Esophagus muscularis mucosa (tissue), 4 donors: ENCODE results near the gene KCNS1. TPM values are rescaled to one million over a fixed set of nuclear protein-coding genes. Genes with fewer than 3 reads are reported as not detected.

Experiments used
- DNase-seq: peaks from one replicate; pipeline ENCODE4 v3.0.0-alpha.2; 2017; ENCODE audit errors: extremely low spot score
- H3K27ac ChIP-seq, 4 donors: fragments of 200-600 bp; sonication (generic); replicated peaks in 1 of 4; 1 replicate in 3 of 4; 2 replicates in 1 of 4; pipeline ENCODE4 v1.5.1; 2016 to 2019; ENCODE audit warnings: mild to moderate bottlenecking in 1 of 4
- H3K27me3 ChIP-seq, 4 donors: fragments of 200-600 bp; sonication (generic); one replicate each; pipeline versions ENCODE4 v1.5.1 to v1.6.0; 2016 to 2019
- H3K36me3 ChIP-seq, 4 donors: fragments of 200-600 bp; sonication (generic); one replicate each; pipeline ENCODE4 v1.5.1; 2016 to 2019
- H3K4me1 ChIP-seq, 4 donors: fragments of 200-600 bp; sonication (generic); one replicate each; pipeline ENCODE4 v1.5.1; 2016 to 2019
- H3K4me3 ChIP-seq, 4 donors: fragments of 200-600 bp; sonication (generic); 1 replicate in 2 of 4; 2 replicates in 2 of 4; pipeline ENCODE4 v1.5.1; 2016 to 2019; ENCODE audit warnings: mild to moderate bottlenecking in 4 of 4, moderate library complexity in 1 of 4
- H3K9me3 ChIP-seq, 4 donors: fragments of 200-600 bp; sonication (generic); 1 replicate in 3 of 4; 2 replicates in 1 of 4; pipeline ENCODE4 v1.5.1; 2016 to 2019
- EP300 ChIP-seq: sonication (generic); formaldehyde crosslinking; IDR thresholded peaks from one replicate; pipeline ENCODE4 v1.6.1; 2017; ENCODE audit warnings: antibody characterized with exemption
- POLR2A ChIP-seq: fragments of 450-650 bp; IDR thresholded peaks from one replicate; pipeline ENCODE4 v1.6.1; 2017; ENCODE audit warnings: antibody characterized with exemption, moderate library complexity, mild to moderate bottlenecking, low read depth
- POLR2AphosphoS5 ChIP-seq, 2 donors: sonication (generic); formaldehyde crosslinking; IDR thresholded peaks; one replicate each; pipeline ENCODE4 v1.6.1; 2017; ENCODE audit warnings: antibody characterized with exemption in 2 of 2
- WGBS: methylation state at CpG from one replicate; pipeline ENCODE4 v1.1.5; 2018; 5-methylcytosine and 5-hydroxymethylcytosine counted together
- intact Hi-C: fragments of 100-400 bp; cut with DNase I; formaldehyde crosslinking; loops from one replicate; pipeline ENCODE4 v1.15.1; 2023
- total RNA-seq, 4 donors: library from RNA; depleted of rRNA; stranded (reverse); fragments of >200 nt; gene quantifications; one replicate each; pipeline versions ENCODE4 v1.1.0 to v1.2.1, GENCODE V29; 2016
- TF ChIP-seq, protein P1 (sequence below), 3 experiments: fragments of 200-600 bp in 2 of 3; fragments of 450-650 bp in 1 of 3; sonication (generic) in 2 of 3; IDR thresholded peaks; one replicate each; pipeline ENCODE4 v1.5.1; 2017 to 2019; ENCODE audit warnings: antibody characterized with exemption in 3 of 3, mild to moderate bottlenecking in 2 of 3, moderate library complexity in 1 of 3

The KCNS1 gene
- total RNA-seq, 4 donors from 2014 or later, result 0.17 TPM; not detected in 3

DNA sequence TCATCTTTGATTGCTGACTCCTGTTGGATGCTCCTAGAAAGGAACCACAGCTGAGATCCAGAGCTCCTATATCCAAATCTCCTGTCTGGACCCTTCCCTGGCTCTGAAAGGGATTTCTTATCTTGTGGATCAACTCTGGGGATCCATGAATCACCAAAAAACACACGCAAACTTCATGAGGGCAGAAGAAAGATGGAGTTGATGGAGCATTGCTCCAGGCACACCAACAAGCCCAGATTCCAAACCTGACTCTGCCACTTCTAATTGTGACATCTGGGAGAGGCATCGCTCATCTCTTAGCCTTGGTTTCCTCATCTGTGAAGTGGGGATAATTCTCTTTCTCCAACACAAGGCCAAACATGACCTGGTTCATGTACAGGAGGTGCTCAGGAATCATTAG lies 6.7 kb downstream of the KCNS1 start:
- Histone ChIP-seq H3K9me3 (no peaks in the 10 kb centered on the region), H3K4me1 (peaks cover 6 to 23% (median 13%) of the 10 kb centered on the region in 4 donors), H3K36me3 (no peaks in the 10 kb centered on the region), H3K27me3 (peaks cover 0 to 43% (median 23%) of the 10 kb centered on the region in 4 donors), H3K27ac (no peak overlapping the region), H3K4me3 (no peak overlapping the region)
- DNase-seq, result no peak
- intact Hi-C loops, result no loop called here
- 92% methylated on average over 2 of the region's 2 CpGs for WGBS
- TF ChIP-seq POLR2A (no peak), POLR2AphosphoS5 (IDR thresholded peaks at IDR 0.05) (no peak), EP300 (no peak)
- TF ChIP-seq, protein P1, sequence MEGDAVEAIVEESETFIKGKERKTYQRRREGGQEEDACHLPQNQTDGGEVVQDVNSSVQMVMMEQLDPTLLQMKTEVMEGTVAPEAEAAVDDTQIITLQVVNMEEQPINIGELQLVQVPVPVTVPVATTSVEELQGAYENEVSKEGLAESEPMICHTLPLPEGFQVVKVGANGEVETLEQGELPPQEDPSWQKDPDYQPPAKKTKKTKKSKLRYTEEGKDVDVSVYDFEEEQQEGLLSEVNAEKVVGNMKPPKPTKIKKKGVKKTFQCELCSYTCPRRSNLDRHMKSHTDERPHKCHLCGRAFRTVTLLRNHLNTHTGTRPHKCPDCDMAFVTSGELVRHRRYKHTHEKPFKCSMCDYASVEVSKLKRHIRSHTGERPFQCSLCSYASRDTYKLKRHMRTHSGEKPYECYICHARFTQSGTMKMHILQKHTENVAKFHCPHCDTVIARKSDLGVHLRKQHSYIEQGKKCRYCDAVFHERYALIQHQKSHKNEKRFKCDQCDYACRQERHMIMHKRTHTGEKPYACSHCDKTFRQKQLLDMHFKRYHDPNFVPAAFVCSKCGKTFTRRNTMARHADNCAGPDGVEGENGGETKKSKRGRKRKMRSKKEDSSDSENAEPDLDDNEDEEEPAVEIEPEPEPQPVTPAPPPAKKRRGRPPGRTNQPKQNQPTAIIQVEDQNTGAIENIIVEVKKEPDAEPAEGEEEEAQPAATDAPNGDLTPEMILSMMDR (IDR thresholded peaks at IDR 0.05), result no peak

DNA sequence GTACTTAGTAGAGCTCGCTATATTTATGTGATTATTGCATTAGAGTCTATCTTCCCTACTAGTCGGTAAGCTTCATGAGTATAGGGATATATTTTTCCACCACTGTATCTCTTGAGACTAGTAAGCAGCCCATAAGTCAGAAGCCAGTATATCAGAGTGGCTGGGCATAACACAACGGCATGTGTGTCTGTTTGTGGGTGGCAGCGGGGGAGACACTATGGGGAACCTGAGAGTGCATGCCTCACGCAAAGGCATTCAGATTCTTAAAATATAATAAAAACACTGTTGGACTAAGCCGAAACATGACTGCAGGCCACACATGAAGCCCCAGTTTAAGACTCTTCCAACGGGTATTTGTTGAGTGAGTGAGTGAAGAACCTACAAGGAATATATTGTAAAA lies 8.0 kb downstream of the KCNS1 start:
- Histone ChIP-seq H3K27ac (no peak overlapping the region), H3K9me3 (no peaks in the 10 kb centered on the region), H3K36me3 (no peaks in the 10 kb centered on the region), H3K4me1 (peaks cover 2 to 14% (median 5%) of the 10 kb centered on the region in 4 donors), H3K27me3 (peaks cover 0 to 30% (median 16%) of the 10 kb centered on the region in 4 donors), H3K4me3 (no peak overlapping the region)
- intact Hi-C loops, result no loop called here
- no peak for TF ChIP-seq POLR2A
- no peak for TF ChIP-seq EP300
- TF ChIP-seq, protein P1 (IDR thresholded peaks at IDR 0.05), result no peak
- no peak for TF ChIP-seq POLR2AphosphoS5 (IDR thresholded peaks at IDR 0.05)
- no peak for DNase-seq
- WGBS, result 91% methylated on average over 7 of the region's 7 CpGs

DNA sequence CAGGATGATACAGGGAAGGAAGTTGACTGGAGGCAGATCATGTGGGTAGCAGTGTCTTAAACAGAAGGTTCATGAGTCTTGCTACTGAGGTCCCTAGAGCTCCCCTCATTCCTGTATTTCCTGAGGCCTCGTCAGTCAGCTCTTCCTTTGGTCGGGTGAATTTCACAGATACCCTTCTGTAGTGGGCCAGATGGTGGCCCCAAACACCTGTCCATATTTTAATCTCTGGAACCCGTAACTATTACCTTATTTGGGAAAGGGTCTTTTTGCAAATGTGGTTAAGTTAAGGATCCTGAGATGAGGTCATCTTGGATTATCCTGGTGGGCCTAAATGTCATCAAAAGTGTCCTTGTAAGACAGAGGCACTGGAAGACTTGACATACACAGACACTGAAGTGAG lies 9.6 kb downstream of the KCNS1 start:
- H3K4me3 ChIP-seq, result no peak overlapping the region
- H3K9me3 ChIP-seq, result no peaks in the 10 kb centered on the region
- no peak for DNase-seq
- H3K4me1 ChIP-seq, result peaks cover 0 to 7% (median 0%) of the 10 kb centered on the region in 4 donors
- H3K27ac ChIP-seq, result no peak overlapping the region
- TF ChIP-seq POLR2AphosphoS5 (IDR thresholded peaks at IDR 0.05) (no peak), EP300 (no peak)
- 75% methylated on average over 3 of the region's 3 CpGs for WGBS
- peaks cover 0 to 2% (median 0%) of the 10 kb centered on the region in 4 donors for H3K36me3 ChIP-seq
- intact Hi-C loops, result no loop called here
- H3K27me3 ChIP-seq, result peaks cover 0 to 15% (median 3%) of the 10 kb centered on the region in 4 donors

DNA sequence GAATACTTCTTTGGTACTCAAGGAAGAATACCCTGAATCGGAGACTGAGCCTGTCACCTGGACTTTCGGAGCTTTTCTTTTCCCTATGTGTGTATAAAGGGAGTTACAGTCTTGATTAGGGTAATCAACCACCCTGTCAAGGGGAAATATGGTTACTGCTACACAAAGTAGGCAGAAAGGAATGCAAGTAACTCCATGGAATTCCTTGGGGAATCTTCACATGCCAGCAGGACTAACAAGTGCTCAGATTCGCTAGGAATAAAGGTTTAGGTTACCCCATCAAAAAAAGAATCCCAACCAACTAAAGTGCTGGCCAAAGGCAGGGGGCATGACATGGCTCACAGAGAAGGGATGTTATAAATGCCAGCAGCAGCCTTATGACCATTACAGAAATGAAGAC lies 10.4 kb downstream of the KCNS1 start:
- DNase-seq, result no peak
- 100% methylated on average over 3 of the region's 3 CpGs for WGBS
- intact Hi-C loops, result no loop called here
- Histone ChIP-seq H3K4me1 (peaks cover 0 to 2% (median 0%) of the 10 kb centered on the region in 4 donors), H3K27ac (no peak overlapping the region), H3K4me3 (no peak overlapping the region), H3K36me3 (peaks cover 0 to 9% (median 0%) of the 10 kb centered on the region in 4 donors), H3K27me3 (peaks cover 0 to 6% (median 0%) of the 10 kb centered on the region in 4 donors), H3K9me3 (no peaks in the 10 kb centered on the region)
- no peak for TF ChIP-seq POLR2A
- TF ChIP-seq, protein P1 (IDR thresholded peaks at IDR 0.05), result no peak
- no peak for TF ChIP-seq EP300
- TF ChIP-seq POLR2AphosphoS5 (IDR thresholded peaks at IDR 0.05), result no peak

DNA sequence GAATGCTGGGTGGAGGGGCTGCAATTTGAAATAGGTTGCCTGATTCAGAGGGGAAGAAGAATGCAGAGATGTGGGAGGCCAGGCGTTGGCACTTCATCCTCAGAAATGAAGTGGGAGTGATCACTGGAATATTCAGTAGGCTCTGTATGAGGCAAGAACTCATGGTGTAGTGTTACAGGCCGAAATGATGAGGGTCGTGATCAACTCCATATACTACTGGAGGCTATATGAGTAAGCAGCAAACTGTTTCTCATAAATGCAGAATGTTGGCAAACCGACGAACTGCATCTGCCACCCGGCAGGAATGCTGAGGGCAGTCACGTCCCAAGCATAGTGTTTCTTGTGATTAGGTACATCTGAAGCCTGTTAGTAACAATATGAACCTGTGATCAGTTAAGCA lies 12.7 kb downstream of the KCNS1 start:
- H3K36me3 ChIP-seq, result peaks cover 0 to 9% (median 0%) of the 10 kb centered on the region in 4 donors
- TF ChIP-seq POLR2A, result no peak
- TF ChIP-seq, protein P1 (IDR thresholded peaks at IDR 0.05), result no peak
- TF ChIP-seq POLR2AphosphoS5 (IDR thresholded peaks at IDR 0.05), result no peak
- TF ChIP-seq EP300, result no peak
- intact Hi-C loops, result no loop called here
- no peak overlapping the region for H3K27ac ChIP-seq
- no peak overlapping the region for H3K4me3 ChIP-seq
- WGBS, result 83% methylated on average over 7 of the region's 7 CpGs
- no peaks in the 10 kb centered on the region for H3K27me3 ChIP-seq
- no peaks in the 10 kb centered on the region for H3K4me1 ChIP-seq
- DNase-seq, result no peak
- H3K9me3 ChIP-seq, result no peaks in the 10 kb centered on the region
